Thyroid gland (tissue), 4 donors: Measurements from ENCODE around the gene FGF22. TPM values are rescaled to one million over a fixed set of nuclear protein-coding genes. Genes with fewer than 3 reads are reported as not detected.
A peak's percentile ranks its signal among the peaks of the same experiment; 100 is the strongest.

Source experiments
- DNase-seq, 2 donors: peaks; one replicate each; pipeline ENCODE4 v3.0.0-alpha.2; 2019
- H3K27ac ChIP-seq, 3 donors: fragments of 200-600 bp; sonication (generic); 1 replicate in 2 of 3; 2 replicates in 1 of 3; pipeline ENCODE4 v1.5.1; 2016 to 2019; ENCODE audit warnings: mild to moderate bottlenecking in 1 of 3, moderate library complexity in 1 of 3
- H3K27me3 ChIP-seq: fragments of 200-600 bp; sonication (generic); one replicate; pipeline ENCODE4 v1.5.1; 2019
- H3K36me3 ChIP-seq, 2 donors: fragments of 200-600 bp; sonication (generic); one replicate each; pipeline ENCODE4 v1.5.1; 2016 to 2019
- H3K4me1 ChIP-seq, 2 donors: fragments of 200-600 bp; sonication (generic); one replicate each; pipeline ENCODE4 v1.5.1; 2017 to 2019
- H3K4me3 ChIP-seq, 3 donors: fragments of 200-600 bp; sonication (generic); replicated peaks in 1 of 3; 1 replicate in 2 of 3; 2 replicates in 1 of 3; pipeline ENCODE4 v1.5.1; 2016; ENCODE audit warnings: mild to moderate bottlenecking in 1 of 3
- H3K9me3 ChIP-seq: fragments of 200-600 bp; sonication (generic); one replicate; pipeline ENCODE4 v1.5.1; 2017
- CTCF ChIP-seq, 6 experiments: fragments of 200-600 bp in 3 of 6; fragments of 450-650 bp in 3 of 6; sonication (generic) in 3 of 6; IDR thresholded peaks; one replicate each; pipeline ENCODE4 v1.5.1; 2016 to 2019; ENCODE audit warnings: antibody characterized with exemption in 6 of 6, mild to moderate bottlenecking in 2 of 6, inconsistent platforms in 1 of 6, moderate library complexity in 1 of 6
- POLR2A ChIP-seq, 2 donors: fragments of 450-650 bp; IDR thresholded peaks; one replicate each; pipeline ENCODE4 v1.6.1; 2017; ENCODE audit warnings: antibody characterized with exemption in 2 of 2, mild to moderate bottlenecking in 2 of 2, moderate library complexity in 1 of 2
- WGBS, 2 donors: methylation state at CpG; one replicate each; pipeline ENCODE4 v1.1.5; 2017; 5-methylcytosine and 5-hydroxymethylcytosine counted together
- intact Hi-C: fragments of 100-400 bp; cut with DNase I; formaldehyde crosslinking; loops from one replicate; pipeline ENCODE4 v1.15.1; 2023
- total RNA-seq, 4 donors: library from RNA; depleted of rRNA; stranded (reverse); fragments of >200 nt; gene quantifications; one replicate each; pipeline ENCODE4 v1.2.3, GENCODE V29; 2016

Gene FGF22
- total RNA-seq, 4 donors from 2014 or later: not detected

GRCh38 chr19:633786-634639 is 5.7 kb upstream of the FGF22 start:
- H3K4me1 ChIP-seq: peaks cover 18 to 25% of the 10 kb centered on the region in 2 donors
- H3K9me3 ChIP-seq: no peaks in the 10 kb centered on the region
- H3K27ac ChIP-seq: no peak overlapping the region
- TF ChIP-seq POLR2A (IDR thresholded peaks at IDR 0.05) (no peak), CTCF (IDR thresholded peaks at IDR 0.05) (peak in 2 of 6 experiments; percentile 1 to 7)
- no peaks in the 10 kb centered on the region for H3K27me3 ChIP-seq
- 18 to 19% methylated on average over 32 of the region's 32 CpGs for WGBS, 2 donors
- H3K4me3 ChIP-seq: peak overlapping the region in 2 of 3 donors; percentile 28 to 90
- peaks cover 3 to 5% of the 10 kb centered on the region in 2 donors for H3K36me3 ChIP-seq
- DNase-seq: no peak
- intact Hi-C loops: no loop called here

- TF ChIP-seq CTCF (IDR thresholded peaks at IDR 0.05) (no peak), POLR2A (IDR thresholded peaks at IDR 0.05) (no peak)
- Histone ChIP-seq H3K4me3 (no peak overlapping the region), H3K9me3 (no peaks in the 10 kb centered on the region), H3K36me3 (no peaks in the 10 kb centered on the region), H3K4me1 (peaks cover 25 to 33% of the 10 kb centered on the region in 2 donors), H3K27ac (no peak overlapping the region), H3K27me3 (no peaks in the 10 kb centered on the region)
- intact Hi-C loops: no loop called here
- DNase-seq: no peak
- WGBS, 2 donors: 88 to 97% methylated on average over 6 to 16 of the region's 16 CpGs
These were observed 4.6 kb upstream of the FGF22 start for GRCh38 chr19:634975-635652.

- H3K4me3 ChIP-seq: no peak overlapping the region
- no peak for TF ChIP-seq POLR2A (IDR thresholded peaks at IDR 0.05)
- TF ChIP-seq CTCF (IDR thresholded peaks at IDR 0.05): no peak
These were observed 800 bp upstream of the FGF22 start for GRCh38 chr19:638906-639252.

GRCh38 chr19:640161-640558 is 481 bp downstream of the FGF22 start:
- no peak for TF ChIP-seq POLR2A (IDR thresholded peaks at IDR 0.05)
- no peak for TF ChIP-seq CTCF (IDR thresholded peaks at IDR 0.05)
- 54 to 67% methylated on average over 7 to 17 of the region's 25 CpGs for WGBS, 2 donors

More at GRCh38 chr19:638906-639252, 800 bp upstream of the FGF22 start:
- no peaks in the 10 kb centered on the region for H3K9me3 ChIP-seq
- WGBS, 2 donors: 20 to 78% methylated on average over 1 to 13 of the region's 17 CpGs
- H3K4me1 ChIP-seq: peaks cover 17 to 21% of the 10 kb centered on the region in 2 donors
- no peaks in the 10 kb centered on the region for H3K36me3 ChIP-seq
- no peaks in the 10 kb centered on the region for H3K27me3 ChIP-seq
- DNase-seq: no peak
- intact Hi-C loops: no loop called here
- H3K27ac ChIP-seq: no peak overlapping the region

More at GRCh38 chr19:640161-640558, 481 bp downstream of the FGF22 start:
- no peaks in the 10 kb centered on the region for H3K27me3 ChIP-seq
- intact Hi-C loops: no loop called here
- no peak overlapping the region for H3K4me3 ChIP-seq
- H3K4me1 ChIP-seq: peaks cover 9 to 13% of the 10 kb centered on the region in 2 donors
- DNase-seq: no peak
- no peaks in the 10 kb centered on the region for H3K9me3 ChIP-seq
- H3K27ac ChIP-seq: no peak overlapping the region
- H3K36me3 ChIP-seq: no peaks in the 10 kb centered on the region
